Stimulated activated CD4-positive, alpha-beta T cell treated with anti-CD3 and anti-CD28 coated beads, TNF-alpha, amount 100 ng/mL, for 4 hours (primary cell): ENCODE measurements around the gene TSPAN4.

Source experiments
- DNase-seq, 3 experiments: peaks; one replicate each; pipeline ENCODE4 v3.0.0-alpha.2; 2020; ENCODE audit warnings: low read depth in 3 of 3

Gene TSPAN4

DNA sequence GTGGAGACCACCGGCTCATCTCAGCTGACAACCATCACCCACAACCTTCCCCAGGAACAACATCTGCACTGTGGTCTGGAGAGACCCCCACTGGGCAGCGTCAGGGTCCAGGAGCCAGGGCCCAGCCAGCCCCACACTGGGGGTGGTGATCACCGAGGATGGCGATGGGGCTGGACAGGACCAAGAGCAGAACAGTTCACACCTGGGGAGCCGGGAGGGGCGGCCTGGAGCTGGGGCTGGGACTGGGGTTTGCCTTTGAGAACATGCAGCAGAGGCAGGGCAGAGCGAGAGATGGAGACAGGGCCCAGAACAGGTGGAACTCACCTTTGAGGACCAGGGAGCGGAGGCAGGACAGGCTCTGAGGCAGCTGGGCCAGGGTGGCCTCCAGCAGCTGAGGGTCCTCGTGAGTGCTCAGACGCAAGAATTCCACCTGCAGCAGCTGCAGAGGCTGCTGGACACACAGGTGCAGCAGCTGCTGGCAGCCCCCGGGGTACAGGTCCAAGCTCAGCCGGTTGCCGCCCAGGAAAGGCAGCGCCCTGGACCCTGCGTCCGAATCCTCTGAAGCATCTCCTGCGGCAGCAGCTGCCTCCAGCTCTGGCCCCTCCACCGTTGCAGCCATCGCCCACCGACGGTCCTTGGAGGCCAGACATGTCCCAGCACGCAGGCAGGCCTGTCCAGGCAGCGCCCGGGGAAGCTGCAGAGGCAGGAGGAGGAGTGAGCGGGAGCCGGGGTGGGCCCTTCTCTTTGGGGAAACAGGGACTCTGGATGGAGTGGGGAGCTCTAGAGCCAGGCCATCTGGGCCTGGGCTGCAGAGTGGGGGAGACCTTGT, 38.7 kb upstream of the TSPAN4 start:
- DNase-seq = no peak

DNA sequence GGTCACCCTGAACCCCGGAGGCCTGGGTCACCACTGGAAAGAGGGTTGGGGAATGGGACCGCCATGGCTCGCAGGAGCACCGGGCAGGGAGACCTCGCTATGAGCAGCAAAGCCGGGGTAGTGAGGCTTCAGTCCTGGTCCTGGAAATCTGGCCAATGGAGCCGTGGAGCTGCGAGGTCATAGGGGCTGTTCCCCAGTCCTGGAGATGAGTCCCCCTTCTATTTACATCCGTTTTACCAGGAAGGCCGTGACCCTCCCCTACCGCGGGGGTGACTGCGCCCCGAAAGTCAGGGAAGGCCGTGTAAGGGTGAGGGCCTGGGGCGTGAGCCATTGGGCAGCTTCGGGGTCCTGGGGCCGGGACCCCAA, 38.1 kb upstream of the TSPAN4 start:
- DNase-seq = no peak

- no peak for DNase-seq
Observed at GRCh38 chr11:808427-809286, 34.0 kb upstream of the TSPAN4 start.

DNA sequence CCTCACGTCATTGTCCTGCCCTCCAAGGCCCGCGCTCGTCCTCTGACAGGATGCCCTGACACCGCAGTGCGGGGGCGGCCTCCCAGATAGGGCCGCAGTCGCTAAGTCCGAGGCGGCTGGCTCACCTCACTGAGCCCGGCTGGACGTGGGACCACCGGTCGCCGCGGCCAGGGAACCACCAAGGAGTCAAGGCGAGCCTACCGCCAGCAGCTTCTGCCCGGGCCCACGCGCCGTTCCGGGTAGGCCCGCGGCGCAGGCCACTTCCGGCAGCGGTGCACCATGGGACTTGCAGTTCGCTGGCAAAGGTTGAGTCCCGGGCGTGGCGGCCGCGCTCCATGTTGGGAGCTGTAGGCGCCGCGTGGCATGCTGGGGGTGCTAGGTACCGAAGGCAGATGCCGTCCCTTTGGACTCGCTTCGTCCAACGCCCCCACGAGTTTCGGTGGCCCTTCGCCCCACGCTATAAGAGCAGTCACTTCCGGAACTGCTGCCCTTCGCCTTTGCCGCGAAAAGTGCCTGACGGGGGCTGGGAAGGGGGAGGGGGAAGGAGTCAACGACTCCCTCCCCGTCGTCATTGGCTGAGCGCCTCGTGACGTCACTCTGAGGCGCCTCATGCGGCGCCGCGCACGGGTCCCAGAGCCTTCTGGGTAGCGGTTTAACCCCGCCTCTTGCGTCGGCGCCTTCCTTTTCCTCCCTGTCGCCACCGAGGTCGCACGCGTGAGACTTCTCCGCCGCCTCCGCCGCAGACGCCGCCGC, 33.2 kb upstream of the TSPAN4 start, which contains the start of gene RPLP2:
Gene RPLP2, plus strand, starts transcription at position 681 of the 753 bp plus-strand sequence. CDS start 268 bp downstream, outside the sequence.
- peak; percentile 93 to 97 (median 93) for DNase-seq

DNA sequence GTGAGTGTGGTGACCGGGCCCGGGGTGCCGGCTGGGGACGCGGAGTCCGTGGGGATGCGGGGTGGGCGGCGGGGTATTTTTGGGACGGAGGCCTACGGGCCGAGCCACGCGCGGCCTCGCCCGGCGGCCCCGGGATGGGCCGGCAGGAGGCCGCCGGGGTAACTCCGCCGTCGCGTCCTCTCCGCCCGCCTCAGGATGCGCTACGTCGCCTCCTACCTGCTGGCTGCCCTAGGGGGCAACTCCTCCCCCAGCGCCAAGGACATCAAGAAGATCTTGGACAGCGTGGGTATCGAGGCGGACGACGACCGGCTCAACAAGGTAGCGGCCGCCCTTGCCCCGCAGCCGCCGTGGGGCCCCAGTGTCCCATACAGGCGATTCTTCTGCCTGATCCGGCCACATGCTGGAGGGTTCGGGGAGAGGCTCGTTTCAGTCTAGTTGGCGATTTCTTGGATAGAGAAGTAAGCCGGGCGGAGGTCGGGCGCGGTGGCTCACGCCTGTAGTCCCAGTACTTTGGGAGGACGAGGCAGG, 32.5 kb upstream of the TSPAN4 start:
- no peak for DNase-seq

DNA sequence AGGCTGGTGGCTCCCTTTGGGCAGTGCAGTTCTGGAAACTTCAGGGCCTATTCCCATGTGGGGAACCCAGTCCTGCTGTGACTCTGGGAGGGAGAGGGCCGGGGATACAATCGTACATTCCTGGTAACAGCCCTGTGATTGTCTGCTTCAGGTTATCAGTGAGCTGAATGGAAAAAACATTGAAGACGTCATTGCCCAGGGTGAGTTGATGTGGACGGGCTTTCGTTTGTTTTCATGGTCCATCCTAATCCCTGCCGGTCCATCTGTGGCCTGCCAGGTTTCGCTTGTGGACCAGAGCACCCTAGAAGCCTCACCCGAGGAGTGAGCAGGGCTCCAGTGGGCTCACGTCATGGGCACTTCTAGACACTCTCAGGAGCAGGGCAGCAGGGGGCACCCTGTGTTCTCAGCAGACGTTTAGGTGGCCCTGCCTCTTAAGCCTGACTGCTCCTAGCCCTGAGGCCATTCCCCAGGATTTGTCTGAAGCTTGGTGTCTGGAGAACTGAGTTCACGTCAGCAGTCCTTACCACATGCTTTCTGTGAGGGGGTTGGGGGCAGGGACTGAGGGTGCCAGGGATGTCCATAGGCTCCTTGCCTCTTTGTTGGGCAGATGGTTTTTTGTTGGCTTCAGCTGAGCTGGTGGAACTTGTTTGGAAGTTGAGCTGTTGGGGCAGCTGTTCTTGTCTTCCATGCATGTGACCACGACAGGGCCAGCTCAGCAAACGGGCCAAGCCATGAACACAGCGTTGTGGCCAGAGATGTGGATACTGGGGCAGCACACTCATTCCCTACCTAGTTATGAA, 31.0 kb upstream of the TSPAN4 start:
- no peak for DNase-seq

- DNase-seq = no peak
Observed at GRCh38 chr11:812390-812789, 30.3 kb upstream of the TSPAN4 start.

DNA sequence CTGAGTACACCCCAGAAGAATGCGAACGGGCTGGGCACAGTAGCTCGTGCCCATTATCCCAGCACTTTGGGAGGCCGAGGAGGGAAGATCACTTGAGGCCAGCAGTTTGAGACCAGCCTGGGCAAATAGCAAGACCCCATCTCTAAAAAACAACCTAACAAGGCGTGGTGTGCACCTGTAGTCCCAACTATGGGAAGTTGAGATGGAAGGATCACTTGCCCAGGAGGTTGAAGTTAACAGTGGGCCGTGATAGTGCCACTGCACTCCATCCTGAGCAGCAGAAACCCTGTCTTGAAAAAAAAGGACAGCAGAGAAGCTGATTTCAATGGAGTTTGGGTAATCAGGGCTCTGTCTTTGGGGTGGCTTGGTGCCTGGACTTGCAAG, 29.6 kb upstream of the TSPAN4 start:
- DNase-seq = no peak

DNA sequence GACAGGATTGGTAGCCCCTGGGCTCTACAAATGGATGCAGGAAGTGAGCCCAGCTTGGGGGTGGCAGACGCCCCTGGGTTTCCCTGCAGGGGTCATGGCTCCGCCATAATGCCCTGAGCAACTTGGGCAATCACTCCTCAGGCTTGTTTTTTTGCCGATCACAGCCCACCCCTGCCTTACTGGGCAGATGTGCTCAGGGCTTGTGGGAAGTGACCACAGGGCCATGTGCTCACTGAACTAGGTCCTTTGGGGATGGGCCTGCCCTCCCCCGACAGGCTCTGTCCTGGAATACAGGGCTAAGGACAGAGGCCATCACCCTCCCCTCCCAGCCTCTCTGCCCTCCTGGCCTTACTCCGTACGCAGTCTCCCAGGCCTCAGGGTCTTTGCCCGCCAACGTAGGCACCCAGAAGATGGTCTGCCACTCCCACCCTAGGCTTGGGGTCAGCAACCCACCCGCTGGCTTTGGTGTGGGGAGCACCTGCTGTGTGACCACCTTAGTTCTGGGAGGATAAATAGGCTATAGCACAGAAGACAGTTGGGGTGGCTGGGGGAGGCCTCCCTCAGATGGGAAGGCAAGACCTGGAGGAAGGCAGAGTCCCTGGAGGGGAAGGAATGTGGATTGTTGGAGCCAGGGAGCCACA, 29.1 kb upstream of the TSPAN4 start:
- no peak for DNase-seq

DNA sequence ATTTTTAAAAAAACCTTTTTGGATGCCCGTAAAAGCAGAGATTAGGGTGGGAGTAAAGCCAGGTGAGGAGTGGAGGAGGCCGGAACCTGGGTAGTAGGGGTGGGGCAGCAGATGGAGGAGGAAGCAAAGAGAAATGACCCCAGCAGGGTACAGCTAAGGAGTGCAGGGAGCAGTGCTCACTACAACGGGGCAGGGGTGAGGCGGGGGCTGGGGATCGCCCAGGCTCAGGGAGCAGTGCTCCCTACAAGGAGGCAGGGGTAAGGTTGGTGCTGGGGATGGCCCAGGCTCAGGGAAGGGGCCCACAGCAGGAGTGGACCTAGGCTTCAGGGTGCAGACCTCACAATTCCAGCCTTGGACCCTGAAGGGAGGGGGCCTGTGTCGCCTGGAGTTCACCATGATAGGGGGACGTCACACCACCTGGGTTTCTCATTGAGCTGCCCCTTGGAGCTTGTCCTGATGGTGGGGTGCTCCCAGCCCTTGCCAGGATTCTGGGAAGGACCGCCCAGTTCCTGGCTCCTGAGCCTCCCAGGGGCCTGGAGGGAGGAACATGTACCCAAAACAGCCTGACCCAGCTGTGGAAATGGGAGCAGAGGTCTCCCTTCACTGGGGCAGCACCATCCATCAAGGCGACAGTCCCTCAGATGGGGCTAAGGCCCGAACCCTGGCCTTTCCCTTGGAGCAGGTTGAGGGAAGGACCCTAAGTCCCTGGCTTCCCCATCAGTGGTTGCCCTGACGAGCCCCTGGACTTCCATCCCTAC, 26.8 kb upstream of the TSPAN4 start:
- no peak for DNase-seq

DNA sequence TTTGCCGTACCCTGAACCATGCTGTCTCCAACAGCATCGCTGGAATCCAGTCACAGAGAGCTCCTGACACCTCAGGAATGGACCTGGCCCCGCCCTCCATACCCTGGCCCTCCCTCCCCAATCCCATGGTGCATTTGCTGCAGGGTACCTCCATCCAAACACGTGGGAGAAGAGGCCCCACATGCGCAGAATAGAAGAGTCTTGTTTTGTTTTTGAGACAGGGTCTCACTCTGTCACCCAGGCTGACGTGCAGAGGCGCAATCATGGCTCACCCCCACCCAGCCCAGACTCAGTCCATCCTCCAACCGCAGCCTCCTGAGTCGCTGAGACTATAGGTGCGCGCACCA, 26.2 kb upstream of the TSPAN4 start:
- DNase-seq = no peak

GRCh38 chr11:818396-819128, 24.1 kb upstream of the TSPAN4 start, which contains the start of gene PNPLA2:
PNPLA2 (plus strand) TSS chr11:818914; CDS start chr11:819719, 805 bp downstream.
- DNase-seq = no peak

DNA sequence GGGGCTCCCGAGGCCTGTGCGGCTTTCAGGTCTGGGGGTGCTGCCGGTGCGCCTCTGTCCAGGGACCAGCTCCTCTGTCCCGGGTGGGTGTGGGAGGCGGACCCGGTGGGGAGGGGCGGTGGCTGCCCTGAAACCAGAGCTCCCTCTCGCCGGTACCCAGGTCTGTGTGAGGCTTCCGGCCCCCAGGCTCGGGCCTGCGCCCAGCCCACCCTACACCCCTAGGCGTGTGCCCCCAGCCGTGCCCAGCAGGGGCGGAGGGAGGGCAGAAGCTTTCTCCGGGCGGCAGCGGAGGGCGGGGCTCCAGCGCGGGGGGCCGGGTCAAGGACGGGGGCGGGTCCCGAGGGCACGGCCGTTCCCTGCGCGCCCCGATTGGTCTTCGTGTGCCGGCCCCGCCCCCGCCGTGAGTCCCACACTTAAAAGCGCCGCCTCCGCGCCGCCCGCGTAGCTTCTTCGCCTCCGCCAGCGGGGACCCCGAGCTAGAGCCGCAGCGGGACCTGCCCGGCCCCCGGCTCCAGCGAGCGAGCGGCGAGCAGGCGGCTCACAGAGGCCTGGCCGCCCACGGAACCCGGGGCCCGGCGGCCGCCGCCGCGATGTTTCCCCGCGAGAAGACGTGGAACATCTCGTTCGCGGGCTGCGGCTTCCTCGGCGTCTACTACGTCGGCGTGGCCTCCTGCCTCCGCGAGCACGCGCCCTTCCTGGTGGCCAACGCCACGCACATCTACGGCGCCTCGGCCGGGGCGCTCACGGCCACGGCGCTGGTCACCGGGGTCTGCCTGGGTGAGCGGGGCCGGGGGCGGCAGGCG, 23.3 kb upstream of the TSPAN4 start:
- peak; percentile 87 to 92 (median 88) for DNase-seq

- DNase-seq = peak; percentile 77 to 88 (median 82)
Observed at GRCh38 chr11:819943-820649, 22.6 kb upstream of the TSPAN4 start.

DNA sequence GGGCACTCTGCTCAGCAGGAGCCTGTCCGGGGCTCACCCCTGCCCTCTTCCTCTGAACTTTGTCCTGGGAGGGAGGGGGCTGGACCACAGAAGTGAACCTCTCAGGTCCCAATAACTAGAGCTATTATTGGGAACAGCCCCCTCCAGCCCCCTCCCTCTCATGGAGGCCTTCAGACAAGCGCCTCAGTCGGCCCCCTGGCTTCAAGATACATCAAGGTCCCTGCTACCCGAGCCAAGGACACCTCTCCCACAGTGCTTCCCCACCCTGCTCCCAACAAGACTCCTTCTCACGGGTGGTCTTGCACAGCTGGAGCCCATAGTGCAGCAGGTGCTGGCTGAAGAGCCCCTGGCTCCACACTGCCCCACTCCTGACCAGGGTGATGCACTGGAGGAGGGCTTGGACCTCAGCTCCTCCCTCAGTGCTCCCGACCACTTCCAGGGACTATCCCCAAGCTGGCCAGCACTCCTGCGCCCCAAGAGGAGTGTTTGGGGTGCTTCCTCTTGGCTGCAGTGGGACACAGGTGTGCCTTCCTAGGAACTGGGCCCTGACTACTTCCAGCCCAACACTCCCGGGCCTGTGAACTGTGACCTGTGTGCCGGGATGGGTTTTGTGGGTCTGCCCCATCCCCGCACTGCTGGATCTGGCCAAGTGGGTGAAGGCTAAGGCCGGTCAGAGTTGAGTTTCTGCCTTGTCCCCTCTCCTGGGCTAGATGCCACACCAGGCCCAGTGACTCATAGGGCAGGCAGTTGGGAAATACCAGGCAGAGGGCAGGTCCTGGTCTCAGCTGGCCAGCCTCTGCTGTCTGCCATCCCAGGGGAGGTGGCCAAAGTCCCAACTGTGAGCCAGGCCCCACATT, 21.8 kb upstream of the TSPAN4 start:
- DNase-seq = no peak

GRCh38 chr11:821512-822371, 20.9 kb upstream of the TSPAN4 start:
- DNase-seq = no peak
